Stomach smooth muscle (tissue), 2 donors: ENCODE data around the gene HPCA.

Experiments
- H3K27ac ChIP-seq: one replicate; pipeline ENCODE4 v1.7.0; 2013; ENCODE audit warnings: mild to moderate bottlenecking, low read length, inconsistent platforms
- H3K27me3 ChIP-seq, 2 donors: one replicate each; pipeline ENCODE4 v1.7.0; 2013; ENCODE audit warnings: low read length in 2 of 2; ENCODE audit not compliant: insufficient read depth in 2 of 2, control insufficient read depth in 1 of 2
- H3K36me3 ChIP-seq, 2 donors: one replicate each; pipeline ENCODE4 v1.7.0; 2013; ENCODE audit warnings: low read length in 2 of 2; ENCODE audit not compliant: control insufficient read depth in 2 of 2, insufficient read depth in 2 of 2
- H3K4me1 ChIP-seq: one replicate; pipeline ENCODE4 v1.7.0; 2013; ENCODE audit warnings: low read length; ENCODE audit not compliant: control insufficient read depth, insufficient read depth
- H3K4me3 ChIP-seq, 2 donors: one replicate each; pipeline ENCODE4 v1.7.0; 2013; ENCODE audit warnings: low read length in 2 of 2
- H3K9ac ChIP-seq, 2 donors: one replicate each; pipeline ENCODE4 v1.7.0; 2013; ENCODE audit warnings: low read length in 2 of 2, mild to moderate bottlenecking in 1 of 2
- H3K9me3 ChIP-seq, 2 donors: one replicate each; pipeline ENCODE4 v1.7.0; 2013; ENCODE audit warnings: low read length in 2 of 2; ENCODE audit not compliant: control insufficient read depth in 2 of 2
- donor health status: healthy.
- donor health status: Pancreatic carcinoma.

Gene HPCA

DNA sequence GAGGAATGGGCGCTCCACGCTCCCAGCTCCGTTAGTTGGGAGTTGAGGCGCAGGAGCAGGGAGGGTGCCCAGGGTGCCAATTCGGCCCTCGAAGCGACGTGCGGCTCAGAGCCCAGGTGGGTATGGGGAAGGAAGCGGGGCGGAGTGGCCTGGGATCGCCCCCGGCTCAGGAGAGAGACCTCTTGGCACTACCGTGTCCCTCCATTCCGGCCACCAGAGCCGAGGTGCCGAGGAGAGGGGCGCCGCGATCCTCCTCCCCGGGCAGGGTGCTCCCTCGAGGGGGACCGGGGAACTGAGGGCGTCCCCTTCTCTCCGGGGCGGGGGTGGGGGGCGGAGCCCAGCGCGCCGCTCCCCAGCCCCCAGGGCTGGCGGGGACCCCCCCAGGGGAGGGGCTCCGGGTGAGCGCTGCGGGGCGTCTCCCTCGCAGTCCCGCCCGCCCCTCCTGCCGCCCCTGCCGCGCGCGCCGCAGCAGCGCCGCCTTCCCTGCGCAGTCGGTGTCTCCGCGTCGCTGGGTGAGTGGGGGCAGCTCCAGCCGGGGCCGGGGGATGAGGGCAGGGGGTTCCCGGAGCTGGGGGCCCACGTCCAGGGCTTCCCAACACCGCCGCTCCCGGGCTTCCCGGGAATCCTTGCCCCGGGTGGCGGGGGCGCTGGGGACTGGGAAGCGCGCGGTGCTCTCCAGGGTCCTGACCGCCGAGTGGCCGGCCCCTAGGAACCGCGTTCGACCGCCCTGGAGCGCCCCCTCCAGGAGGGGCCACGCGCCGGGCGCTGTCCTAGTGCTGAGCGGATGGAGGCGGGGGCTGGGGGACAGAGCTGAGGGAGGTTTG is at the start of gene HPCA:
TSS of gene HPCA (plus strand) at position 488 of the 824 bp plus-strand sequence. CDS start 2,408 bp downstream, outside the sequence.
- Histone ChIP-seq H3K27ac (no peak within 1 kb of the TSS), H3K9ac (no peak within 1 kb of the TSS), H3K4me1 (peaks cover 15% of the 10 kb centered on the region), H3K27me3 (peaks cover 36 to 42% of the 10 kb centered on the region in 2 donors), H3K36me3 (no peaks in the 10 kb centered on the region), H3K9me3 (no peaks in the 10 kb centered on the region), H3K4me3 (no peak within 1 kb of the TSS)

DNA sequence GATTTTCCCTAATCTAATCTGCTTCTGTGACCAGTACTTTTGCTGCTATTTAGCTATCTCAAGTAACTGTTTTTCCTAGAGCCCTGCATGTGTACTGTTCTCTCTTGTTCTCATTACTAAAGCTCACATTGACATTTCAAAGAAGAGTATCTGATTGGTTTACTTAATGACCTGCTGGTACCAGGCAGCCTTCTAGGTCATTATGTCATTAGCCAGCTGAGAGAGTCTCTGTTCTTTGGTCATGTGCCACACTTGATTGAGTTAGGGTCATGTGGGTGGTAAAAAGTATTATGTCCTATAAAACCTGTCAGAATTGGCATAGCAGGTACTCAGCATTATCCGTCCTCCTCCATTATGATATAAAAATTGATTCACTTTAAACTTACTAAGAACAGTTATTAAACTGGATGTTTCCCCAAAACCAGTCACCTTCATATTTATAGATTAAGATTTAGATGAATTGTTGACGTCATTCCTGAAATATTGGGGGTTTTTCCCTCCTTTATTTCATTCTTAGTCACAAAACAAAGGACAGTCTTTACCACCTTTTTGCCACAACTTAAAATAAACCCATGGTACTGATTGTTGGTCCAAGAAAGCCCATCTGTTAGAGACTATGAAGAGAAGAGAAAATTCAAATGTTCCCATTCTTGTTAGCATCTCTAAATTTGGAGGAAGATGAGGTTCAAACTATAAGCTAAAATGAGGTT is 37.8 kb upstream of the HPCA start:
- no peaks in the 10 kb centered on the region for H3K9me3 ChIP-seq
- no peaks in the 10 kb centered on the region for H3K27me3 ChIP-seq
- H3K27ac ChIP-seq: no peak overlapping the region
- H3K36me3 ChIP-seq: peaks cover 4 to 9% of the 10 kb centered on the region in 2 donors
- no peak overlapping the region for H3K9ac ChIP-seq
- no peak overlapping the region for H3K4me3 ChIP-seq
- no peaks in the 10 kb centered on the region for H3K4me1 ChIP-seq

DNA sequence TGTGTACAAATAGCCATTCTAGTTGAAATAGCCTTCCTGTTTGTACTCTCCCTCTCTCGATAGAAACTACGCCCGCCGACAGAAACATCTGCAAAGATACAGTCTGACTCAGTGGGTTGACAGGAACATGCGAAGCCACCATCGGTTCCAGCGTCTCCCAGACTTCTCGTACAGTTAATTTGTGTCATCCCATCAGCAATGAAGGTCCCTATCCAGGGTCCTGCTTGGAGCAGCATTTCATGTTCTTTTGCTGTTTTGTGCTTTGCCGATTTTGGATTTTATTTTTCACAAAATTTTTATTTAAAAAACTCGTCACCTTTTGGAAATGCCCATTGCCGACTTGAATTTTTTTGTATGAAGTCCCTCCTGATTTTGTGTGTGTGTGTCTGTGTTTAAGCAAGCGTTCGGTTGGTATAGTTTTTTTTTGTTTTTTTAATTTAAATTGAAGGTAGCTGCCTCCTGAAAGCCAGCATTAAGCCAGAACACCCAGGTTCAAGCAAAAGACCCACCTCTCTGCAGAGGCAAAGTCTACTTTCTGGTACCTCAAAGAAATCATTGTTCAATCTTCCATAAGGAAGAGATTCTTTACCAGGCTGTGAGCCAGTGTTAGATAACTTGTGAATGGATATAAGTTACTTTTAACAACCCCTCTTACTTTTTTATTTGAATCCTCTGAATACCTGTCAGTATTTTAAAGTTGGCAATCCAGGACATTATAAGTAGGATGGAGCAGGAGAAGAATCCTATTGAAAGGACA is 30.3 kb upstream of the HPCA start:
- no peak overlapping the region for H3K9ac ChIP-seq
- H3K36me3 ChIP-seq: peaks cover 21 to 29% of the 10 kb centered on the region in 2 donors
- H3K27me3 ChIP-seq: no peaks in the 10 kb centered on the region
- H3K4me1 ChIP-seq: no peaks in the 10 kb centered on the region
- H3K9me3 ChIP-seq: no peaks in the 10 kb centered on the region
- H3K4me3 ChIP-seq: no peak overlapping the region
- no peak overlapping the region for H3K27ac ChIP-seq

DNA sequence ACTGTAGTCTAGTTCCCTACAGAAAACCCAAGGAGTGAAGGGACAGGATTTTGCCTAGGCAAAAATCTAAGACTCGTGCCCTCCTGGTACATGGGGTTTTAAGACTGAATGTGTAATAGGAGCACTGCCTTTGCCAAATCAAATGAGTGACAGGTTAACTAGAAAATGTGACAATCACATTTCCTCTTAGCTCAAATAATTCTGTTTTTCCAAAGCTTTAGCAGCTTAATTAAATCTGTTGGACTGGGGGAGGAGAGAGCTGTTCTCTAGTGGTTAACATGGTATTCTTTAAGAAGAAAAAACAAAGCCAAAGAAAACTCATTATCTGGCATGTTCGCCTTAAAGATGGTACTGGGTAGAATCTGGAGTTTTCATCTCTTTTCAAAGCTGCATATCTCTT is 28.2 kb upstream of the HPCA start:
- peaks cover 19 to 32% of the 10 kb centered on the region in 2 donors for H3K36me3 ChIP-seq
- no peaks in the 10 kb centered on the region for H3K9me3 ChIP-seq
- peaks cover 10% of the 10 kb centered on the region for H3K4me1 ChIP-seq
- no peak overlapping the region for H3K9ac ChIP-seq
- H3K4me3 ChIP-seq: no peak overlapping the region
- H3K27me3 ChIP-seq: no peaks in the 10 kb centered on the region
- no peak overlapping the region for H3K27ac ChIP-seq

DNA sequence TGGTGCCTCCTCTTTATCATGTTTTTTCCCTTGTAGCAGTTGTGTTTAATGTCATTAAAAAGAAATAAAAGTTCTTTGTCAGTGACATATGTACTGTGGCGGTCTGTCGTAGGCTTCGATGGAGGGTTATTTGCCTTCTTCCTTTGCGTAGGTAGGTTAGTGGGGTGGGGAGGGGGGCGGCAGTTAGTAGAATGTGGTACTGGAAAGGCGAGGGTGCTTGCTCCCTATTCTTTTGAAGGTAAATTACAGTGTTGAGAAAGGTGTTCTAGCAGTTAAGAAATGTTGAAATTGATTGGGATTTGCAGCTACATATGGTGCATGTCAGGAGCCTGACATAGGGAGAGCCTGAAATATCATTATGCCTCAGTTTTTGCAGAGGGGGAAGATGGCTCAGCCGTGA is 27.5 kb upstream of the HPCA start:
- no peak overlapping the region for H3K9ac ChIP-seq
- peaks cover 19 to 32% of the 10 kb centered on the region in 2 donors for H3K36me3 ChIP-seq
- H3K4me1 ChIP-seq: peaks cover 10% of the 10 kb centered on the region
- H3K4me3 ChIP-seq: no peak overlapping the region
- no peaks in the 10 kb centered on the region for H3K27me3 ChIP-seq
- H3K9me3 ChIP-seq: no peaks in the 10 kb centered on the region
- no peak overlapping the region for H3K27ac ChIP-seq

DNA sequence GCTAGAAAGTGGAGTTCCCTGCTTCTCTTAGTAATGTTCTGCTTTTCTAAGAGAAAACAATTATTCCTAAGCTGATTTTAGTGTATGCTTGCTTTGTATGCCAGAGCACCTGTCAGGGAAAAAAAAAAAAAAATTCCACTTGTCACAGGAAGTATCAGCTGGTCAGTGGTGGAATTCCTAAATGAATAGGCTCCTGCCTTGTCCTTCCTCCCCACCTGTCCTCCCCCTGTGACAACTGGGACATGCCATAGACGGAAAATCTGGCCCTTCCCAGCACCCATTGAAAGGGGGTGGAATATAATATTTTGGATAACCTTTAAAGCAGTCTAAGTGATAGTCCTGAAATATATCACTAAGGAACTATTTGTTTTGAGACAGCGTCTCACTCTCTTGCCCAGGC is 26.4 kb upstream of the HPCA start:
- no peak overlapping the region for H3K9ac ChIP-seq
- H3K4me1 ChIP-seq: peaks cover 13% of the 10 kb centered on the region
- no peaks in the 10 kb centered on the region for H3K9me3 ChIP-seq
- peaks cover 15 to 25% of the 10 kb centered on the region in 2 donors for H3K36me3 ChIP-seq
- H3K27ac ChIP-seq: no peak overlapping the region
- no peak overlapping the region for H3K4me3 ChIP-seq
- H3K27me3 ChIP-seq: no peaks in the 10 kb centered on the region

DNA sequence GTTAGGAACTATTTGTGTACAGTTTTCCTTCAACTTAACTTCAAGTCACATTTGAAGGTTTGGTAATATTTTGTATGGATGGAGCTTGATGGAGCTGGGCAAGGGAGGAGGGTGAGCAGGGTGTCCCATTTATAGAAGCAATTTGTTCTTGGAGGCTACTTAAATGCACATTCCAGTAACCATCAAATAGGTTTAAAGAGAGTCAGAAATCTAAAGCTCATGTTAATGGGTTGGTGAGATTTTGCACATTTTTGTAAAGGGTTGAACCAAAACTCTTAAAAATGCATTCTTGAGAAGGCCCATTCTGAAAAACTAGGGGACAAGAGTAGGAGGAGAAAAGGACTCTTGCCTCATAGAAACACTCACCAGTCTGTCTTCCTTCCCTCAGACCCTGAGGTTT is 25.7 kb upstream of the HPCA start:
- peaks cover 15 to 25% of the 10 kb centered on the region in 2 donors for H3K36me3 ChIP-seq
- H3K9ac ChIP-seq: no peak overlapping the region
- H3K27me3 ChIP-seq: no peaks in the 10 kb centered on the region
- no peak overlapping the region for H3K27ac ChIP-seq
- peaks cover 14% of the 10 kb centered on the region for H3K4me1 ChIP-seq
- no peak overlapping the region for H3K4me3 ChIP-seq
- H3K9me3 ChIP-seq: no peaks in the 10 kb centered on the region

DNA sequence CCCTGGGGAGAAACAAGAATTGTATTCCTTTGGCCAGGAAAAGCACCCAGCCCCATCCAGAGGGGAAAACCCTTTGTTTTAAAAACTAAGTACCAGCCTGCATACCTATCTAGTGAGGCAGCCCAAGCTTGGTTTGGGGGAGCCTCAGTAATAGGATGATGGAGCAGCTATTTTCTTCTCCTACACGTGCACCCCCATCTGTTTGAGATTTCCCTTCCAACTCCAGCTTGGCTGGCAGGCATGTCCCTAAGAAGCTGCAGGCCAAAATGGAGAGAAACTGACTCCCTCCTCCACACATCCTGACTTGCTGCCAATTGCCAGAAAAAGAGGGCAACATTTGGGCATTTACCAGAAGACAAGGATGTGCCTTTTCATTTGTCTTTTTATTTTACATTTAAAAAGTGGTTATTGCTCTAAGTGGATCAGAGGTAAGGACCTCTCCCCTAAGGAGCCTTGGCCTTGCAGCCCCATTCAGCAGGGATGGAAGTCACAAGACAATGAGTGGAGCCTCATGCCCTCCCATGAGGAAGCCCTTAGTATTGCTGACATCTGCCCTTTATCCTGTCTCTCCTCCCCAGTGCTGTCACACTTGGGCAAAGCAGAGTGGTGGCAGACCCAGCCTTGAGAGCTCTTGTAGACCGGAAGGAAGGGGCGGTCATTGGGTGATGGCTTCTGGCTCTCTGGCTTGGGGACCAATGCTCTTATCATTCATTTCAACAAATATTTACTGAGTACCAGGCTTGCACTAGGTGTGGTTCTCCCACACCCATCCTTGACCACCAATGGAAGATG is 24.2 kb upstream of the HPCA start:
- Histone ChIP-seq H3K9ac (no peak overlapping the region), H3K36me3 (peaks cover 3 to 22% of the 10 kb centered on the region in 2 donors), H3K4me1 (peaks cover 17% of the 10 kb centered on the region), H3K27me3 (no peaks in the 10 kb centered on the region), H3K4me3 (no peak overlapping the region), H3K27ac (no peak overlapping the region), H3K9me3 (no peaks in the 10 kb centered on the region)

DNA sequence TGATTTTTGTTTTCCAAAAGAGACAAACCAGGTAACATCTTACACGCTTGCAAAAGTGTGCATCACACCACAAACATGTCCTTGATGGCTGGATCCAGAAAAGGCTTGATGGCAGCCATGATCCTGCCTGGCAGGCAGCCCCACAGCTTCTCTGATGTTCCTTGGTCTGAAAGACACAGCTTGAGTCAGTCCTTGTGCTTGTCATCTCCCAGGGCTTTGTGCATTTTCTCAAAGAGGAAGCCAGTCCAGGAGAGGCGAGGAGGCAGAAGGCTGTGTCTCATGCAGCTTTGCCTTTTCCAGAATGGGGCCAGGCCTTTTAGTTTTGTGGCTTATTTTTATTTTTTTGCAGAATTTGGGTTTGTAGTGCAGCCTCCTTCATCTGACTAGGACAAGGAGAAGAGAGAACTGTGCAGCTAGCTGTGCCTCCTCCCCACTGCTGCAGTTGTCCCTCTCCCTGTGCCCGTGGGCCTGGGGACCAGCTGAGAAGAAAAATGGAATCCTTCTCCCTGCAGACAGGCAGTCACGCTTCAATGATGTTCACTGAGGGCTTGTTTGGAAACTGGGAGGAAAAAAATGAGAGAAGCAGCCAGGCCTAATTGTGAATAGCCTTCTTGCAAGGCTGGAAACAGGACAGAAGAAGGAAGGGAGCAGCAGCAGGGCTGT is 22.9 kb upstream of the HPCA start:
- H3K9me3 ChIP-seq: no peaks in the 10 kb centered on the region
- H3K4me1 ChIP-seq: peaks cover 17% of the 10 kb centered on the region
- no peak overlapping the region for H3K4me3 ChIP-seq
- H3K27ac ChIP-seq: no peak overlapping the region
- peaks cover 3 to 18% of the 10 kb centered on the region in 2 donors for H3K36me3 ChIP-seq
- no peaks in the 10 kb centered on the region for H3K27me3 ChIP-seq
- H3K9ac ChIP-seq: no peak overlapping the region

DNA sequence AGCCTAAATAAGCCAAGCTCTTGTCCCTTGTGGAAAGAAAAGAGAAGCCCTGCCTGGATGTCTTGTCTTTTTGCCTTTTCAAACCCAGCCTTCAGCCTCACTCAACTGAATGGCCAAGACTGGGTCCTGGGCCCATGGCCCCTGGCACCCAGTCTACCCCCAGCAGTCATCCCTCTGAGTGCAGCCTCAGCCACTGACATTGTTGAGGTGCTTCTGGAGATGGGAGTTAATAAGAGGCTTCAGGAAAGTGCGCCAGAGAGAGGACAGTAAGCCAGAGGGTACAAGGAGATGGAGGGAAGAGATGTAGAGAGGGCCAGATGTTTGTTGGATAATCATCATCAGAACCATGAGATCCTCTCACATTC is 22.4 kb upstream of the HPCA start:
- no peak overlapping the region for H3K27ac ChIP-seq
- peaks cover 3 to 15% of the 10 kb centered on the region in 2 donors for H3K36me3 ChIP-seq
- no peak overlapping the region for H3K9ac ChIP-seq
- H3K27me3 ChIP-seq: no peaks in the 10 kb centered on the region
- H3K4me3 ChIP-seq: no peak overlapping the region
- H3K4me1 ChIP-seq: peaks cover 17% of the 10 kb centered on the region
- no peaks in the 10 kb centered on the region for H3K9me3 ChIP-seq
